ENCODE measurements around the gene OR1F1. TPM values are rescaled to one million over a fixed set of nuclear protein-coding genes. Genes with fewer than 3 reads are reported as not detected.

The OR1F1 gene
- total RNA-seq, 1 donor from 2014 or later = not detected

DNA sequence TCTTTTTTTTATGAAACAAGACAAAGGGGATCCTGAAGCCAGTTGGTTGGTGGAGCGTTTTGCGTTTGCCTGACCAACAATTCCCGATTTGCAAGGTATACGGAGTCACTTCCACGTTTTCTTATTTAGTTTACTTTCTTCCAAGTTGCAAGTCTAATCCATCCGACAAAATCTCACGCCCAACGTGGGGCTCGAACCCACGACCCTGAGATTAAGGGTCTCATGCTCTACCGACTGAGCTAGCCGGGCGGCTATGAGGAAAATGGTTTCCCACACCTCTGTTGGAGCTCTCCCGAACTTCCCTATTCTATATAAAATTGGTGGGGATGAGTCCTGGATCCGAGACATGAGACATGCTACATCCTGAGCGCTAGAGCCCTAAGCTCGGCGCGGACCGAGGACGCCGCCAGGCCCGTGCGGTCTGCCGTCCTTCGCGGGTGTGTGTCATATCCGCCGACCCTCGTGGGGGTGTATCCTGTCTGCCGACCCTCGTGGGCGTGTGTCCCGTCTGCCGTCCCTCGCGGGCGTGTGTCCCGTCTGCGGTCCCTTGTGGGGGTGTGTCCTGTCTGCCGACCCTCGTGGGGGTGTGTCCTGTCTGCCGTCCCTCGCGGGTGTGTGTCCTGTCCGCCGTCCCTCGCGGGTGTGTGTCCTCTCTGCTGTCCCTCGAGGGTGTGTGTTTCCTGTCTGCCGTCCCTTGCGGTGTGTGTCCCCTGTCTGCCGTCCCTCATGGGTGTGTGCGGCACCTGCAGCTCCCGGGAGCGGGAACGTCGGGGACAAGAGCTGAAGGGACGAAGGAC, 30.6 kb upstream of the OR1F1 start:
- intact Hi-C loops (cut with DNase I) = no loop called here
- Histone ChIP-seq H3K4me1 (peaks cover 17% of the 10 kb centered on the region), H3K9me3 (no peaks in the 10 kb centered on the region), H3K27me3 (no peaks in the 10 kb centered on the region), H3K27ac (peak overlapping the region; percentile 87), H3K4me3 (peak overlapping the region; percentile 60 to 77), H3K36me3 (no peaks in the 10 kb centered on the region)
- TF ChIP-seq POLR2A (IDR thresholded peaks at IDR 0.05) (no peak), POLR2AphosphoS5 (IDR thresholded peaks at IDR 0.05; ENCODE audit: insufficient read depth in 1 of 2, low read depth in 1 of 2) (peak; percentile 14 to 32)
- no peak for DNase-seq (ENCODE audit: extremely low spot score in 2 of 2)

DNA sequence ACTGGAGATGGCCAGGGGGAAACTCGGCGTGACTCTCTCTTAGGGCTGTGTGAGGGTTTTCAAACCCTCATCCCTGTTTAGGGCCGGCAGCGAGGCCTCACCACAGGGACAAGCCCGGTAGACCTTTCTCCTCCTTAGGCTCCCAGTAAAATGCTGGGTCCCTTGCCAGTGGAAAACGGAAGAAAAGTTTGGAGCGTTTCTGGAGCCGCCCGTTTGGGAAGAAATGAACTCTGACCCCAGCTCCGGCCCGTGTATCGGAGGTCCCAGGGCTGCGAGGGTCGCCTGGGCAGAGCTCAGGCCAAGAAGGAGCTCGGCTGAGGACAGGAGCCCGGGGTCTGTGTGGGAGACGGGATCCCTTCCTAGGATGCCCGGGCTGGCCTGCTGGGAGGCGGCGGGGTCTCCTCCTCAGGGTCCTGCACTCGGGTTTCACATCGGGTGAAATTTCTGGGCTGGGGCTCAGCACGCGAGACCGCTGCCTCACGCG, 29.9 kb upstream of the OR1F1 start:
- no peaks in the 10 kb centered on the region for H3K9me3 ChIP-seq
- H3K4me3 ChIP-seq = peak overlapping the region; percentile 60 to 77
- H3K36me3 ChIP-seq = no peaks in the 10 kb centered on the region
- TF ChIP-seq, protein P1, sequence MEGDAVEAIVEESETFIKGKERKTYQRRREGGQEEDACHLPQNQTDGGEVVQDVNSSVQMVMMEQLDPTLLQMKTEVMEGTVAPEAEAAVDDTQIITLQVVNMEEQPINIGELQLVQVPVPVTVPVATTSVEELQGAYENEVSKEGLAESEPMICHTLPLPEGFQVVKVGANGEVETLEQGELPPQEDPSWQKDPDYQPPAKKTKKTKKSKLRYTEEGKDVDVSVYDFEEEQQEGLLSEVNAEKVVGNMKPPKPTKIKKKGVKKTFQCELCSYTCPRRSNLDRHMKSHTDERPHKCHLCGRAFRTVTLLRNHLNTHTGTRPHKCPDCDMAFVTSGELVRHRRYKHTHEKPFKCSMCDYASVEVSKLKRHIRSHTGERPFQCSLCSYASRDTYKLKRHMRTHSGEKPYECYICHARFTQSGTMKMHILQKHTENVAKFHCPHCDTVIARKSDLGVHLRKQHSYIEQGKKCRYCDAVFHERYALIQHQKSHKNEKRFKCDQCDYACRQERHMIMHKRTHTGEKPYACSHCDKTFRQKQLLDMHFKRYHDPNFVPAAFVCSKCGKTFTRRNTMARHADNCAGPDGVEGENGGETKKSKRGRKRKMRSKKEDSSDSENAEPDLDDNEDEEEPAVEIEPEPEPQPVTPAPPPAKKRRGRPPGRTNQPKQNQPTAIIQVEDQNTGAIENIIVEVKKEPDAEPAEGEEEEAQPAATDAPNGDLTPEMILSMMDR (IDR thresholded peaks at IDR 0.05) = no peak
- no peak for TF ChIP-seq POLR2AphosphoS5 (IDR thresholded peaks at IDR 0.05; ENCODE audit: insufficient read depth in 1 of 2, low read depth in 1 of 2)
- TF ChIP-seq POLR2A (IDR thresholded peaks at IDR 0.05) = no peak
- peak overlapping the region; percentile 87 for H3K27ac ChIP-seq
- no peaks in the 10 kb centered on the region for H3K27me3 ChIP-seq
- H3K4me1 ChIP-seq = peaks cover 17% of the 10 kb centered on the region
- intact Hi-C loops (cut with DNase I) = no loop called here
- DNase-seq (ENCODE audit: extremely low spot score in 2 of 2) = no peak

DNA sequence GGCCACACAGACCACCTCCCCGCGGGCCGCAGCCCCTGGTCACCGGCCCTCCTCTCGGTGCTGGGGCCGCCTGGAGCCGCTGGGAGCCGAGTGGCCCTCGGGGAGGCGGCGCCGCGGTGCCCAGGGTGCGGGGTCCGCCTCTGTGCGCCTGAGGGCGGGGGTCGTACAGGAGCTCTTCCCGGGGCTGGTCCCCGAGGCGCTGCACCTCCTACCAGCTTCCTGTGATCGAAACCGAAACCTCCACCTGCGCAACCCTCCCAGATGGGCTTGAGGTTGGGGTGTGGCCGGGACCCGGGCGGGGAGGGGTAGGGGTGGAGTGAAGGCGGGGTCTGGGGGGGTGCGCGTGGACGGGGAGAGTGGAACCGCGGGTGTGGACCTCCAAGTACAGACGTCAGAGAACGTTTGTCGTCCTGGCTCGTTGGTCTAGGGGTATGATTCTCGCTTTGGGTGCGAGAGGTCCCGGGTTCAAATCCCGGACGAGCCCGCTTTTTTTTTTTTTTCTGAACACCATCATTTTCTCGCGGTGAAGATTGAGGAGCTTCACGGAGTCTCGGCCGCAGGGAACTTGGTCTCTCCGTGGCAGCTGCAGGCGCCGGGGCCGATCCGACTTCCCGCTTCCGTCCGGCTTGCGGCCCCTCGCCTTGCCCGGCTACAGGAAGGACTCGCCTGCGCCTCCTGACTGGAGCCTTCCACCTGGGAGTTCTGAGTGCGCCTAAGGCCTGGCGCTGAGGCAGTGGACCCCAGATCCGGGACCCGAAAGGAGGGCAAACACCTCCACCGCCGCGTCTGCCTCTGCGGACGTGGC, 29.3 kb upstream of the OR1F1 start:
- no peaks in the 10 kb centered on the region for H3K9me3 ChIP-seq
- H3K27ac ChIP-seq = peak overlapping the region; percentile 87
- H3K4me3 ChIP-seq = peak overlapping the region; percentile 60 to 77
- TF ChIP-seq POLR2AphosphoS5 (IDR thresholded peaks at IDR 0.05; ENCODE audit: insufficient read depth in 1 of 2, low read depth in 1 of 2) = peak in 1 of 2 donors; percentile 68
- TF ChIP-seq POLR2A (IDR thresholded peaks at IDR 0.05) = peak in 1 of 2 donors; percentile 65
- TF ChIP-seq, protein P1 (IDR thresholded peaks at IDR 0.05) = no peak
- peak in 1 of 2 donors; percentile 97 for DNase-seq (ENCODE audit: extremely low spot score in 2 of 2)
- no peaks in the 10 kb centered on the region for H3K27me3 ChIP-seq
- intact Hi-C loops (cut with DNase I) = no loop called here
- peaks cover 17% of the 10 kb centered on the region for H3K4me1 ChIP-seq
- no peaks in the 10 kb centered on the region for H3K36me3 ChIP-seq

DNA sequence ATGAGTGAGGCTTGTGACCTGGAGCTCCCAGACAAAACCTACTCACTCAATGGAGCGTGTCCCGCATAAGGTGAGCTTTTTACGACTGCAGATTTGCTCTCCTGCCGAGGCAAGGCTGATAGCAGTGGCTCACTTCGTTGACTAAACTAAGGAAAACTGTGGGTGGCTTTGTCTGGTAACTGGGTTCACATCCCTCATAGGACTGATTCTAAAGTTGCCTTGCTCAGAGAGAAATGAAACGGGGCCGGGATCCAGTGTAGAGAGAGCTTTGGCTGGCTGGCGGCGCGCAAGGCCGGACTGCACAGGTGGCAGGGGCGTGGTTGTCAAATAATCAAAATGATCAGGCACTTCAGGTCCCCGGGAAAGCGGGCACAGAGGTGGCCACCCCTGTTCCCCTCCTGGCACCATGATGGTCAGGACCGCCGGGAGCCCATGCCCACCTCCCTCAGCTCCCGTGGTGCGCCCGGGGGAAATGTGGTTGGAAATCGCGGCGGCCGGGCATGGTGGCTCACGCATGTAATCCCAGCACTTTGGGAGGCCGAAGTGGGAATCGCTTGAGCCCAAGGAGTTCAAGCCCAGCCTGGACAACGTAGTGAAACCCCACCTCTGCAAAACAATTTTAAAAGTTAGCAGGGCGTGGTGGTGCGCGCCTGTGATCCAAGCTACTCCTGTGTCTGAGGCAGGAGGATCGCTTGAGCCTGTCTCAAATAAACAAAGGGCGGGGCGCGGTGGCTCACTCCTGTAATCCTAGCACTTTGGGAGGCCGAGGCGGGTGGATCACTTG, 26.6 kb upstream of the OR1F1 start:
- TF ChIP-seq POLR2AphosphoS5 (IDR thresholded peaks at IDR 0.05; ENCODE audit: insufficient read depth in 1 of 2, low read depth in 1 of 2) = no peak
- intact Hi-C loops (cut with DNase I) = loop anchor here (5.0 kb wide), 1 partner anchor 104 kb away; no protein-coding TSS in a partner anchor
- peaks cover 22% of the 10 kb centered on the region for H3K4me1 ChIP-seq
- no peak for DNase-seq (ENCODE audit: extremely low spot score in 2 of 2)
- no peak overlapping the region for H3K4me3 ChIP-seq
- no peaks in the 10 kb centered on the region for H3K27me3 ChIP-seq
- no peaks in the 10 kb centered on the region for H3K9me3 ChIP-seq
- no peaks in the 10 kb centered on the region for H3K36me3 ChIP-seq
- H3K27ac ChIP-seq = no peak overlapping the region

DNA sequence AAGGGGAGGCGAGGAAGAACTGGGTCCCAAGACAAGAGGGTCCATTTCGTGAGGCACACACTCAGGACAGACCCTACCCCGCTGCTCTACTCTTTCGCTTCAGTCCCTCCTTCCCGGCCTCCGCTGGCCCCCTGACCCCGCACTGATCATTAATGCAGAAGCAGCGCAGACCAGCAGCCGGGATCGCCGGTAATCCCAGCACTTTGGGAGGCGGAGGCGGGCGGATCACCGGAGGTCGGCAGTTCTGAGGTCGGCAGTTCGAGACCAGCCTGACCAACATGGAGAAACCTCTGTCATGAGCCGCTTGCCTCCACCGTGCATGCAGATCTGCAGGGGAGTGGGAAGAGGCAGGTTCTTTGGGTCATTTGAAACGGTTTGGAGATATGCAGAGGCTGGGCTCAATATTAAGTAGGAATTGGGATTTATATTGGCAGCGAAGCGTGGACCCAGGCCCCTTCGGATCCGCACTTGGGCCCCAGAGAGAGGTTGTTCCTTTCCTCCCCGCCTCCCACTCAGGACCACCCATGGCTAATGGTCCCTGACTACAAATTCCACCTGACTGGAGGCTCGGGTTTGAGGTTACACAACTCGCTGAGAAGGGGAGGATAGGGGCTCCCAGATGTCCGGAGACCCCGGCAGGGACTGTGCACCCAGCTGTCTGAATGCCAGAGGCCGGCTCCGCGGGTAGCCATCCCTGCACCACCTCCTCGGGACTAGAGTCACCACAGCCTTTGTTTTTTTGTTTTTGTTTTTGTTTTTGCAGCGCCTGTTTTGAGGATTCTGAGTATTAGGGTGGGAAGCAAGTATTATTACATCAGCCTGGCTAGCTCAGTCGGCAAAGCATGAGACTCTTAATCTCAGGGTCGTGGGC, 23.6 kb upstream of the OR1F1 start:
- no peak for TF ChIP-seq POLR2AphosphoS5 (IDR thresholded peaks at IDR 0.05; ENCODE audit: insufficient read depth in 1 of 2, low read depth in 1 of 2)
- no peak for TF ChIP-seq POLR2A (IDR thresholded peaks at IDR 0.05)
- TF ChIP-seq, protein P1 (IDR thresholded peaks at IDR 0.05) = no peak
- H3K27me3 ChIP-seq = no peaks in the 10 kb centered on the region
- H3K9me3 ChIP-seq = no peaks in the 10 kb centered on the region
- DNase-seq (ENCODE audit: extremely low spot score in 2 of 2) = no peak
- peaks cover 13% of the 10 kb centered on the region for H3K4me1 ChIP-seq
- H3K4me3 ChIP-seq = no peak overlapping the region
- no peaks in the 10 kb centered on the region for H3K36me3 ChIP-seq
- intact Hi-C loops (cut with DNase I) = loop anchor here (5.0 kb wide), 1 partner anchor 107 kb away; no protein-coding TSS in a partner anchor
- no peak overlapping the region for H3K27ac ChIP-seq
